Gastrocnemius medialis (tissue), 4 donors: ENCODE measurements around the gene MYRIP.

Source experiments
- POLR2A ChIP-seq, 2 donors: fragments of 450-650 bp; IDR thresholded peaks; one replicate each; pipeline ENCODE4 v1.6.1; 2017; ENCODE audit warnings: antibody characterized with exemption in 2 of 2, mild to moderate bottlenecking in 2 of 2, moderate library complexity in 2 of 2
- TF ChIP-seq, protein P1 (sequence below), 5 experiments: fragments of 450-650 bp in 3 of 5; fragments of 200-600 bp in 2 of 5; sonication (generic) in 2 of 5; IDR thresholded peaks in 4 of 5; conservative IDR thresholded peaks in 1 of 5; 1 replicate in 4 of 5; 2 replicates in 1 of 5; pipeline ENCODE4 v1.5.1; 2016 to 2019; ENCODE audit warnings: antibody characterized with exemption in 5 of 5, mild to moderate bottlenecking in 3 of 5, moderate library complexity in 3 of 5

DNA sequence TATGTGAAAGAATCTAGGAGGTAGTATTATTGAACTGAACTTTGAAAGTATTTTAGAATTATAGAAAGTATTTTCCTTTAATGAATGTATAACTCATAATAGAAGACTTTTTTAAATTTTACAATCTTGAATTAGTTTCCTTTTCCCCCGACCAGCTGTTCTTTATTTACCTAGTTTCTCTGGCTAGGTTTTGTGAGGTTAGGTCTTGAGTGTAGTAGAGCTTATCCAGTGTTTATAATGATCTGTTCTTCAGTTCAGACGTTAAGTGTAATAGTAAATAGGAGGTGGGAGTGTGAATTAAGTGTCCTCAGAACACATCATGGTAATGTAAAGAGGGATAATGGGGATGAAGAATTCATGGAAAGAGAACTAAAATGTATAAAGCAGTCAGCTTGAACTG lies 93.8 kb downstream of the MYRIP start:
- TF ChIP-seq POLR2A (IDR thresholded peaks at IDR 0.05): no peak
- TF ChIP-seq, protein P1, sequence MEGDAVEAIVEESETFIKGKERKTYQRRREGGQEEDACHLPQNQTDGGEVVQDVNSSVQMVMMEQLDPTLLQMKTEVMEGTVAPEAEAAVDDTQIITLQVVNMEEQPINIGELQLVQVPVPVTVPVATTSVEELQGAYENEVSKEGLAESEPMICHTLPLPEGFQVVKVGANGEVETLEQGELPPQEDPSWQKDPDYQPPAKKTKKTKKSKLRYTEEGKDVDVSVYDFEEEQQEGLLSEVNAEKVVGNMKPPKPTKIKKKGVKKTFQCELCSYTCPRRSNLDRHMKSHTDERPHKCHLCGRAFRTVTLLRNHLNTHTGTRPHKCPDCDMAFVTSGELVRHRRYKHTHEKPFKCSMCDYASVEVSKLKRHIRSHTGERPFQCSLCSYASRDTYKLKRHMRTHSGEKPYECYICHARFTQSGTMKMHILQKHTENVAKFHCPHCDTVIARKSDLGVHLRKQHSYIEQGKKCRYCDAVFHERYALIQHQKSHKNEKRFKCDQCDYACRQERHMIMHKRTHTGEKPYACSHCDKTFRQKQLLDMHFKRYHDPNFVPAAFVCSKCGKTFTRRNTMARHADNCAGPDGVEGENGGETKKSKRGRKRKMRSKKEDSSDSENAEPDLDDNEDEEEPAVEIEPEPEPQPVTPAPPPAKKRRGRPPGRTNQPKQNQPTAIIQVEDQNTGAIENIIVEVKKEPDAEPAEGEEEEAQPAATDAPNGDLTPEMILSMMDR (IDR thresholded peaks at IDR 0.05 in 4 of 5, conservative IDR thresholded peaks at IDR 0.05 in 1 of 5): no peak
